Measurements from ENCODE around the gene ARHGAP25. TPM values are rescaled to one million over a fixed set of nuclear protein-coding genes. Genes with fewer than 3 reads are reported as not detected.

The ARHGAP25 gene
- total RNA-seq, 1 donor from 2014 or later: 1.2 TPM

DNA sequence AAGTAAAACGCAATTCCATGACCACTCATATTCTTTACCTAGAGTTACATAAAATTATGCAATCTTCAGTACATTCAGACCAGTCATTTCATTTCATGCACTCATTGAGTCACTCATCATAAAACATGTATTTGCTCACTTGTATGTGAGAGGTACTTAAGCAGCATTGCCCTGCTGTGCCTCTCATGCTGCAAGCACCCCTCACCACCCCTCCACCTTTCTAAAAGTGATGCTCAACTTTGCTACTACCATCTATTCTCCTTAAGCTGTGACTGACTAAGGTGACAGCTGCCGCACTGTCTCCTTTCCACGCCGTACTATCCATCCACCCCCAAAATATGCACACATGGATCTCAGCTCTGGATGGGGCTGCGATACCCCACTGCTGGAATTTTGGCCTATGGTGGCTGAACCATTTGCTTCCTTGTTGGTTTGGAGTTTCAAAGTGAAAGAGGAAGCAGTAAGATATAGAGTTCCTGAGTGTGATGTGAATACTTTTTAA lies 7.2 kb downstream of the ARHGAP25 start:
- no peak for FAIRE-seq

GRCh38 chr2:68742626-68743415 lies 8.2 kb downstream of the ARHGAP25 start:
- FAIRE-seq (no peak), DNase-seq (ENCODE audit: low spot score in 2 of 2) (no peak)

More for the DNA sequence above, 7.2 kb downstream of the ARHGAP25 start:
- no peak for DNase-seq (ENCODE audit: low spot score in 2 of 2)

DNA sequence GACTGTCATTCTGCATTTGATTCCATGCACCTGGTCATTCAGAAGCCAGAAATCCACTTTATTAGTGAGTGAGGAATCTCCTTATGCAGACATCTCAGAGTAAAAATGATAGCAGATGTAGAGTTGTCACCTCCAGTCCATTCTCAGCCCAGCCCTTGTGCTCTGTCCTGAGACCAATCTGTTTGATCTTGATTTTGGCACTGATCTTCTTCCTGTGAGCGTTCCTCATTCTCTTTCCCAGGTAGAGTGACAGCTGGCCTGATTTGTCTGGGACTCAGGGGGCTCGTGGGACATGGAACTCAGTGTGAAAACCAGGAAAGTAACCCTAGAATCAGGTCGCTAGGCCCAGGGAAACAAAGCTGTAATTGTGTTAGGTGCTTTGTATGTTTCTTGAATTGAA lies 8.9 kb downstream of the ARHGAP25 start:
- FAIRE-seq (no peak), DNase-seq (ENCODE audit: low spot score in 2 of 2) (no peak)

GRCh38 chr2:68744366-68744912 lies 9.8 kb downstream of the ARHGAP25 start:
- FAIRE-seq: no peak
- no peak for DNase-seq (ENCODE audit: low spot score in 2 of 2)

DNA sequence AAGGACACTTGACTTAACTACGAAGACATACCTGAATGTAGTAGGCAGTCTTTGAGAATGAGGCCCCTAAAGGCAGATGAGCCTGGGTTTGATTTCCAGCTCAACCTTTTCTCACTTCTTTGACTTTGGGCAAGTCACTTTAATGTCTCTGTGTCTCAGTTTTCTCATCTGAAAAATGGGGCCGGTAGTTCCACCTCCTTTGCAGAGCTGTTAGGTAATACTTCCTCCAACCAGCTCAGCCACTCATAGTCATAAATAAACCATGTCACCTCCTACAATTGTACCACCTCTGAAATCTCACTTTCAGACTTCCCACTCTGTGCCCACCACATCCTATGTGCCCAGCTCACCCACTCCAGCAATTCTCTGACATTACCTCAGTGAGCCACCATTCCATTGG lies 10.4 kb downstream of the ARHGAP25 start:
- DNase-seq (ENCODE audit: low spot score in 2 of 2): no peak
- FAIRE-seq: no peak

- DNase-seq (ENCODE audit: low spot score in 2 of 2): no peak
- no peak for FAIRE-seq
Measured at GRCh38 chr2:68746408-68746807, 11.8 kb downstream of the ARHGAP25 start.

GRCh38 chr2:68747413-68747812 lies 12.8 kb downstream of the ARHGAP25 start:
- no peak for FAIRE-seq
- no peak for DNase-seq (ENCODE audit: low spot score in 2 of 2)

- no peak for FAIRE-seq
Measured at GRCh38 chr2:68747900-68748299, 13.3 kb downstream of the ARHGAP25 start.

GRCh38 chr2:68748568-68748967 lies 14.0 kb downstream of the ARHGAP25 start:
- FAIRE-seq: no peak
- DNase-seq (ENCODE audit: low spot score in 2 of 2): no peak

More at GRCh38 chr2:68747900-68748299, 13.3 kb downstream of the ARHGAP25 start:
- no peak for DNase-seq (ENCODE audit: low spot score in 2 of 2)

DNA sequence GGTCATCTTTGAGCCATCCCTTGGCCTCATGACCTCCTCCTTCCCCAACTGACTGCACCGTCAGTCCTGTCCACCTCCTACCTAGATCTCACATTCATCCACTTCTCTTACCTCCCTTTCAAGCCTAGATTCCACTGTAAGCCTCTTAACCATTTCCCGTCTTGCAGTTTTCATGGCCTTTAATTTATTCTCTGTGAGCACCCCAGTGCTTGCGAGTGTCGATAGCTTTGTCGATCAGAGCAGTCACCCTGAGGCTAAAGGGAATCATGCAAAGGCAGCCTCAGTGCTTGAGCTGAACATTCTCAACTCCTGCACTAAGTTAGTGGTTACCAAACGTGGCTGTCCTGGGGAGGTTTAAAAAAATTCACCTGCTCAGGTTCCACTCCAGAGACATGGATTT lies 14.7 kb downstream of the ARHGAP25 start:
- DNase-seq (ENCODE audit: low spot score in 2 of 2) (no peak), FAIRE-seq (no peak)

DNA sequence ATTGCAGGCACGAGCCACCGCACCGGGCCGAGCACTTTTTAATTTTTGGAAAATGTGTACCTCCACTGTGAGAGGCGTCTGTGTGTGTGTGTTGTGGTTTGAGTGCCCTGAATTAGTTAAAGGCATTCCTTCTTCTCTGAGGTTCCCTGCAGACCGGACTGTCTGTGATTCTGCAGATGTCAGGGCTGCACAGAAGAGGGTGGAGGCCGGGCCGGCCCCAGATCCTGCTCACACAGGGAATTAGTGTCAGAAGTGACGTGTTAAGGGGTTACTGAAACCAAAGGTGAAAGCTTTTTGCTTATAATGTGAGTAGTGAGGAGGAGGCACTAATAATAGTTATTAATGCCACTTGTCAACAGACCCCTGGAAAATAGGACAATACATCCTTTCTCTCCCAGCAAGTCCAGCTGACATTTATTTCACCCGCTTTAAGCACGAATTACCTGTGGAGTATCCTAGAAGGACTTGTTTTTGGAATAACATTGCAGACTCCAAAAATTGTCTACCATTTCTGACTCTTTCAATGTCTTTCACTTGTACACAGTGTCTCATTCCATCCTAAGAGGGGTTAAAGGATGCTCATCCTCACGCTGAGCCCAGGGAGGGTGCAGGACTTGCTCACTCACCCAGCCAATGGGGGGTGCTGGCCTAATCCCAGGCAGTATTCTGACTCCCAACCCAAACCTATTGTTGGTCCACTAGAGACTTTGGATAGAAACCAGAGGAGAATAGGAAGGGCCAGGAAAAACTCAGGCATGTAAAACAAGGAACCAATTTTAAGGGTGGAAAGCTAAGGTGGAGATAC lies 16.2 kb downstream of the ARHGAP25 start:
- DNase-seq (ENCODE audit: low spot score in 2 of 2) (no peak), FAIRE-seq (no peak)

- DNase-seq (ENCODE audit: low spot score in 2 of 2): peak; percentile 48 to 72
- no peak for FAIRE-seq
Measured at GRCh38 chr2:68751397-68752339, 17.1 kb downstream of the ARHGAP25 start.

DNA sequence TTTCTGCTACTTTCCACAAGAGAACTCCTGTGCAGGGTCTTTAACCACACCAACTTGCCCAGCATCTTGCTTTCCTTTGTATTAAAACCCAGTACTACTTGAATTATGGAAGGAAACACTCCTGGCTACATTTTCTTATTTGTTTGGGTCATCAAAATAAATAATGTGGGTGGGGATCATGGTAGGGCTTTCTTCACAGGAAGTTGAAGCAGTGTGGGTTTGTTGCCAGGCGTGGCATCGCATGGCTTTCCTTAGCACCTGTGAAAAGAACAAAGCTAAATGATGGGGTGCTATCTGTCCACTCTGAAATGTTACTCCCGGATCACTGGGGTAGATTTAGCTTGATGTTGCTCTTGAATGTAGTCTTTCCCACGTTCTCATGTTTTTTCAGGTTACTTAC lies 18.7 kb downstream of the ARHGAP25 start:
- FAIRE-seq (no peak), DNase-seq (ENCODE audit: low spot score in 2 of 2) (no peak)

- DNase-seq (ENCODE audit: low spot score in 2 of 2): no peak
- FAIRE-seq: no peak
Measured at GRCh38 chr2:68755071-68755470, 20.5 kb downstream of the ARHGAP25 start.

- FAIRE-seq (no peak), DNase-seq (ENCODE audit: low spot score in 2 of 2) (no peak)
Measured at GRCh38 chr2:68756178-68756577, 21.6 kb downstream of the ARHGAP25 start.

DNA sequence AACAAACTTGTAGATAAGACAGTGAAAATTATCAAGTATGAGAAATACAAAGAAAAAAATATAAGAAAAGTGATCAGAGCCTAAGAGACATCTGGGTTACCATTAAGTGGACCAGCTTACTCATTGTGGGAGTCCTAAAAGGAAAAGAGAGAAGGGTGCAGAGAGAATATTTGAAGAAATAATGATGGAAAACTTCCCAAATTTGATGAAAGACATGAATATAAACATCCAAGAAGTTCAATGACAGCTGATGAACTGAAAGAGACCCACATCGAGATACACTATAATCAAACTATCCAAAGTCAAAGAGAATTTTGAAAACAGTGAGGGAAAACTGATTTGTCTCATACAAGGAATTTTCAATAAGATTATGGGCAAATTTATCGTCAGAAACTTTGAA lies 22.5 kb downstream of the ARHGAP25 start:
- no peak for FAIRE-seq

DNA sequence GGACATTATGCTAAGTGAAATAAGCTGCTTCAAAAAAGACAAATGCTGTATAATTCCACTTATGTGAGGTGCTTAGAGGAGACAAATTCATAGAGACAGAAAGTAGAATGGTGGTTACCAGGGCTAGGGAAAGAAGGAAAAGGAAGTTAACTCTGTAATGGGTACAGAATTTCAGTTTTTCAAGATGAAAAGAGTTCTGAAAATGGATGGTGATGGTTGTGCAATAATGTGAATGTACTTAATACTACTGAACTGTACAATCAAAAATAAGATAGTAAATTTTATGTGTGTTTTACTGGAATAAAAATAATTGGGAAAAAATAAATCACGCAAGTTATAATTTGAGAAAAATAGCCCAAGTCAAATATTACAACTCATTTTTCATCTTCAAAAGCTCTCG lies 27.5 kb downstream of the ARHGAP25 start:
- DNase-seq (ENCODE audit: low spot score in 2 of 2) (no peak), FAIRE-seq (no peak)

More for the DNA sequence above, 22.5 kb downstream of the ARHGAP25 start:
- no peak for DNase-seq (ENCODE audit: low spot score in 2 of 2)

DNA sequence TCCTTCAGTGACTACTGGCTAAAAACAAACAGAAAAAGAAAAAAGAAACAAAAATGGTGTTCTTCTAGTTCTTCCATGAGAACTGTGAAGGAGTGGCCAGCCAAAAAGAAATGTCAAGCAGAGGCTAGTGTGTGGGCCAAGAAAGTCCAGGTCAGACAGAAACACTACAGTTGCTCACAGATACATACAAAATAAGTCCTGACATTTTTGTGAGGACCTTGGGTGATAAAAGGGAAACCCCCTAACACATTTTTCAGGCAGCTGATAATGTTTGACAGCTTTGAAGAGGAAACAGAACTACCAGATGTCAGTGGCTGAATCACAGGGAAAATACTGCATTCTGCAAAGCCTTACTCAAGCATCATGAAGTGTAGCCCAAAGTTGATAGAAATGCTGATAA lies 28.1 kb downstream of the ARHGAP25 start:
- DNase-seq (ENCODE audit: low spot score in 2 of 2) (no peak), FAIRE-seq (no peak)

DNA sequence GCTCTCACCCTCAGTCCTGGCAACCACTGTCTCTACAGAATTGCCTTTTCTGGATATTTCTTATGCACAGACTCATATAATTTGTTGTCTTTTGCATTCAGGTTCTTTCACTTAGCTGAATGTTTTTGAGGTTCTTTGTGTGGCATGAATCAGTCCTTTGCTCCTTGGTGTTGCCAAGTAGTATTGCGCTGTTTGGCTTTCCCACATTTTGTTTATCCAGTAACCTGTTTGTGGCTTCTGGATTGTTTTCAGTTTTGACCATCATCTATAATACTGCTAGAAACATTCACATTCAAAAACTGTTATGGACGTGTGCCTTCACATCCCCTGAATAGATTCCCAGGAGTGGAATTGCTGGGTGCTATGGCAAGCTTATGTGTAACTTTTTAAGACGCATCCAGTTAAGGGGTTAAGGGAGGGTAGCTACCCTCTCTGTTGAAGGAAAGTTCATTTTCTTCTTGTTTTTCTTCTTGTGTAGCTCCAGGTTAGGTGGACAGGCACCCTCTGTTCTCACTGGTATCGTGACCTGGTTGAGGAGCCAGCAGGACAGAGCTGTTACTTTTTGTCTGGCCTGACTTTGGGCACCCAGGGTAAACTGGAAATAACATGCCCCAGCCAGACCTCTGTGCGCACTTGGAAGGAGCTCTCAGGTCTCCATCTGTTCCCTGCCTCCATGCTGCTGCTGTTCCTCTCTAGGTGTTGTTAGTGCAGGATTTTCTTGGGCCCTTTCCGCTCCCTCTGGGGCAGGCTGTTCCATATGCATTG lies 29.6 kb downstream of the ARHGAP25 start:
- no peak for FAIRE-seq
- DNase-seq (ENCODE audit: low spot score in 2 of 2): no peak

All from frontal cortex (tissue), 4 donors.